IMR-90 (cell line): ENCODE data around the gene NXF1. TPM values are rescaled to one million over a fixed set of nuclear protein-coding genes. Genes with fewer than 3 reads are reported as not detected.

Source experiments
- ATAC-seq: fragments of 200-7000 bp; cut with Tn5 transposase; 2 replicates; pipeline ENCODE4 v1.9.1; 2020; ENCODE audit warnings: low read depth, mild to moderate bottlenecking, moderate library complexity
- BruUV-seq: library from RNA; stranded (reverse); fragments of 400-500 nt; replicated peaks from 2 replicates; lab custom pipeline; 2021; lab: Mats Ljungman, UMichigan
- CTCF ChIA-PET: fragments of 300-600 bp; formaldehyde crosslinking; extraction: SDS; loops from one replicate; lab custom pipeline; 2021; ENCODE audit warnings: antibody characterized with exemption; lab: Yijun Ruan, JAX
- POLR2A ChIA-PET: fragments of 300-600 bp; sonication (Branson Sonifier 250); formaldehyde crosslinking; loops from one replicate; lab custom pipeline; 2022; ENCODE audit warnings: antibody characterized with exemption; ENCODE audit not compliant: unreplicated experiment; lab: Charles Lee
- DNase-seq: peaks from one replicate; pipeline ENCODE4 v3.0.0; 2013
- H2AFZ ChIP-seq: replicated peaks from 2 replicates; pipeline ENCODE3; 2013; ENCODE audit warnings: low read length, mild to moderate bottlenecking; ENCODE audit not compliant: poor library complexity
- H2AK5ac ChIP-seq: 2 replicates; pipeline ENCODE4 v1.6.1; 2013; ENCODE audit warnings: low read depth, low read length, inconsistent platforms
- H2AK9ac ChIP-seq: replicated peaks from 2 replicates; pipeline ENCODE3; 2013; ENCODE audit warnings: mild to moderate bottlenecking, low read depth, low read length, moderate library complexity; ENCODE audit not compliant: poor library complexity
- H2BK120ac ChIP-seq: 2 replicates; pipeline ENCODE4 v1.6.1; 2013; ENCODE audit warnings: low read depth, low read length, inconsistent platforms
- H2BK15ac ChIP-seq: 3 replicates; pipeline ENCODE4 v1.6.1; 2013; ENCODE audit warnings: low read depth, low read length, inconsistent platforms
- H2BK20ac ChIP-seq: 2 replicates; pipeline ENCODE4 v1.6.1; 2013; ENCODE audit warnings: low read depth, mild to moderate bottlenecking, inconsistent platforms, low read length, moderate library complexity
- H2BK5ac ChIP-seq: 2 replicates; pipeline ENCODE4 v1.6.1; 2013; ENCODE audit warnings: mild to moderate bottlenecking, low read depth, low read length, inconsistent platforms; ENCODE audit not compliant: poor library complexity, severe bottlenecking
- H3K14ac ChIP-seq: replicated peaks from 2 replicates; pipeline ENCODE4 v1.6.1; 2013; ENCODE audit warnings: low read depth, low read length, inconsistent platforms
- H3K18ac ChIP-seq: 2 replicates; pipeline ENCODE4 v1.6.1; 2013; ENCODE audit warnings: low read depth, low read length, control low read depth
- H3K23ac ChIP-seq: 2 replicates; pipeline ENCODE4 v1.6.1; 2013; ENCODE audit warnings: low read depth, low read length, inconsistent platforms
- H3K27ac ChIP-seq: 2 replicates; pipeline ENCODE4 v1.5.1; 2013; ENCODE audit warnings: mild to moderate bottlenecking, control low read depth, low read length; ENCODE audit not compliant: insufficient read depth
- H3K27me3 ChIP-seq: 2 replicates; pipeline ENCODE4 v1.6.1; 2013; ENCODE audit warnings: low read length; ENCODE audit not compliant: control insufficient read depth, insufficient read depth
- H3K36me3 ChIP-seq: 2 replicates; pipeline ENCODE4 v1.6.1; 2013; ENCODE audit warnings: low read length, mixed read lengths; ENCODE audit not compliant: control insufficient read depth, insufficient read depth
- H3K4ac ChIP-seq: 2 replicates; pipeline ENCODE4 v1.6.1; 2013; ENCODE audit warnings: low read depth, low read length, inconsistent platforms
- H3K4me1 ChIP-seq: 2 replicates; pipeline ENCODE4 v1.6.1; 2013; ENCODE audit warnings: low read length, mixed read lengths; ENCODE audit not compliant: control insufficient read depth, insufficient read depth
- H3K4me2 ChIP-seq: 2 replicates; pipeline ENCODE4 v1.6.1; 2013; ENCODE audit warnings: low read depth, mild to moderate bottlenecking, control low read depth, low read length, moderate library complexity
- H3K4me3 ChIP-seq: 2 replicates; pipeline ENCODE4 v1.5.1; 2013; ENCODE audit warnings: low read depth, mild to moderate bottlenecking, control low read depth, low read length, moderate library complexity; ENCODE audit not compliant: insufficient read depth
- H3K56ac ChIP-seq: 2 replicates; pipeline ENCODE4 v1.6.1; 2013; ENCODE audit warnings: low read length, inconsistent platforms; ENCODE audit not compliant: insufficient read depth; ENCODE audit errors: extremely low read depth
- H3K79me1 ChIP-seq, 2 experiments: 2 replicates each; pipeline ENCODE4 v1.6.1; 2013; ENCODE audit warnings: low read length in 2 of 2, inconsistent platforms in 1 of 2, low read depth in 1 of 2
- H3K9ac ChIP-seq: 2 replicates; pipeline ENCODE4 v1.6.1; 2013; ENCODE audit warnings: low read depth, low read length, control low read depth
- H3K9me1 ChIP-seq: 2 replicates; pipeline ENCODE4 v1.6.1; 2013; ENCODE audit warnings: low read length, inconsistent platforms; ENCODE audit not compliant: insufficient read depth
- H3K9me3 ChIP-seq: 2 replicates; pipeline ENCODE4 v1.6.1; 2013; ENCODE audit warnings: low read length; ENCODE audit not compliant: control insufficient read depth, insufficient read depth
- H4K20me1 ChIP-seq: 2 replicates; pipeline ENCODE4 v1.6.1; 2013; ENCODE audit warnings: low read length, inconsistent platforms; ENCODE audit not compliant: insufficient read depth
- H4K5ac ChIP-seq: 2 replicates; pipeline ENCODE4 v1.6.1; 2013; ENCODE audit warnings: mild to moderate bottlenecking, low read depth, low read length, control low read depth
- H4K8ac ChIP-seq, 2 experiments: 2 replicates each; pipeline ENCODE4 v1.6.1; 2013; ENCODE audit warnings: low read depth in 2 of 2, low read length in 2 of 2, control low read depth in 1 of 2, inconsistent platforms in 1 of 2
- H4K91ac ChIP-seq: 2 replicates; pipeline ENCODE4 v1.6.1; 2013; ENCODE audit warnings: low read depth, low read length, inconsistent platforms; ENCODE audit not compliant: insufficient read depth
- NFE2L2 ChIP-seq: fragments of 150-350 bp; IDR thresholded peaks from 2 replicates; pipeline ENCODE4 v1.6.1; 2016; ENCODE audit warnings: low read depth, mild to moderate bottlenecking, low read length
- RAD21 ChIP-seq: IDR thresholded peaks from 2 replicates; pipeline ENCODE4 v1.6.1; 2012; ENCODE audit warnings: low read length, improper control_type of control experiment
- RFX5 ChIP-seq: IDR thresholded peaks from 2 replicates; pipeline ENCODE4 v1.8.0; 2012; ENCODE audit warnings: low read depth, mild to moderate bottlenecking, low read length, moderate library complexity
- WGBS, 2 experiments: methylation state at CpG; one replicate each; pipeline versions ENCODE4 v1.1.5 to v1.1.7; 2013; ENCODE audit warnings: missing lambda C conversion rate in 2 of 2; ENCODE audit not compliant: insufficient read length in 1 of 2; ENCODE audit errors: extremely low coverage in 2 of 2; 5-methylcytosine and 5-hydroxymethylcytosine counted together
- dilution Hi-C: fragments of 300-500 bp; cut with HindIII; formaldehyde crosslinking; loops from one replicate; pipeline ENCODE4 v1.14.3; 2018; ENCODE audit warnings: low sequenced_read_pairs; ENCODE audit not compliant: unreplicated experiment
- in situ Hi-C: fragments of 300-500 bp; cut with MboI; formaldehyde crosslinking; loops from 3 replicates; pipeline ENCODE4 v1.14.3; 2019; ENCODE audit warnings: low sequenced_read_pairs, inconsistent platforms, mixed read lengths
- intact Hi-C: fragments of 100-400 bp; cut with micrococcal nuclease; formaldehyde crosslinking; loops from 2 replicates; pipeline ENCODE4 v1.10.0; 2022
- polyA plus RNA-seq, 3 experiments: library from polyadenylated mRNA; depleted of rRNA; stranded (reverse); fragments of >200 nt; gene quantifications; 2 replicates each; pipeline ENCODE4 v1.2.3, GENCODE V29; 2012; ENCODE audit warnings: low replicate concordance in 1 of 3
- total RNA-seq: library from RNA; depleted of rRNA; stranded (reverse); fragments of >200 nt; gene quantifications from 2 replicates; pipeline ENCODE4 v1.2.3, GENCODE V29; 2012
- TF ChIP-seq, protein P1 (sequence below): conservative IDR thresholded peaks from 2 replicates; pipeline ENCODE4 v1.5.1; 2012; ENCODE audit warnings: mild to moderate bottlenecking, low read depth, low read length, improper control_type of control experiment

The NXF1 gene
- total and polyA plus RNA-seq, 2 of the 4 experiments (the other 2 are of a cell fraction) = 26.3 to 97.4 TPM

DNA sequence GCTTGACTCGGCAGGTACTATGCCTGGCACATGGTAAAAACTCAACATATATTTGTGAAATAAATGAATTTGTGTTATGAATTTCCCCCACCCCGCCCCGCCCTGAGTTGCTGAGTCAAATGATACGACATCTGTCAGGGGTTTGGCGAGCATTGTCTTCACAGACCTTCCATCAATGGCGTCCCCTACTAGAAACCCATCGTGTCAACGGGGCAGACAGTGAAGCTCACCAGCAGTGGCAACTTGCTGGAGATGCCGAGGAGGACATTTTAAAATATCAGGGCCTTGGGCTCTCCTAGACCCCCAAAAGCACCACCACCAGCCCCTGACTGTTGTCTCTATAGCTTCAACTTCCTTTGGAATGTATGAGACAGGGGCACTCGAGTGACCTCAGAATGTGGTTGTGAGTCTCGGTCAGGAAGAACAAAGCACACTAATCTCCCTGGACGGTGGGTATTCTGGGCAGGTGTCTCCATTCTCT lies 761 bp upstream of the NXF1 start:
- Histone ChIP-seq H2BK120ac (peak overlapping the region; percentile 78), H2AFZ (peak overlapping the region; percentile 99), H2BK5ac (peak overlapping the region; percentile 86), H3K79me1 (peaks cover 21 to 55% of the 10 kb centered on the region in 2 experiments), H3K14ac (peak overlapping the region; percentile 97), H4K8ac (peak overlapping the region; percentile 59 to 91; a peak in 3 of 4 replicates), H2AK5ac (peak overlapping the region; percentile 91), H2BK20ac (0 out of 2 replicates have a peak overlapping the region, but pooled peaks have one; percentile 8), H3K18ac (no peak overlapping the region; the same call in 1 of the 2 replicates), H3K9me1 (peaks cover 26% of the 10 kb centered on the region), H3K4ac (peak overlapping the region; percentile 91), H2AK9ac (peak overlapping the region; percentile 99), H3K23ac (peak overlapping the region; percentile 93), H2BK15ac (peak overlapping the region; percentile 64; the same call in 1 of the 3 replicates), H4K20me1 (peaks cover 18% of the 10 kb centered on the region), H3K36me3 (peaks cover 23% of the 10 kb centered on the region), H4K91ac (peak overlapping the region; percentile 71), H3K9ac (peak overlapping the region; percentile 75; the same call in 1 of the 2 replicates), H3K4me3 (peak overlapping the region; percentile 82; the same call in 1 of the 2 replicates), H3K56ac (peak overlapping the region; percentile 48; the same call in 1 of the 2 replicates), H3K4me2 (peak overlapping the region; percentile 91), H4K5ac (peak overlapping the region; percentile 58), H3K27me3 (no peaks in the 10 kb centered on the region), H3K27ac (peak overlapping the region; percentile 71), H3K4me1 (peaks cover 26% of the 10 kb centered on the region), H3K9me3 (no peaks in the 10 kb centered on the region)
- POLR2A ChIA-PET = interaction anchor here (0.5 to 2.0 kb wide), 5 partner anchors 10 to 35 kb away, joined by 3 to 10 read pairs (median 3); partner anchors contain the start of gene STX5
- dilution Hi-C loops (no loop called here), in situ Hi-C loops (no loop called here), intact Hi-C loops (loop anchor here (2.0 kb wide), 1 partner anchor 15 kb away; no protein-coding TSS in a partner anchor)
- CTCF ChIA-PET = interaction anchor here (0.6 to 1.5 kb wide), 3 partner anchors 11 to 90 kb away, joined by 3 to 4 read pairs (median 3); partner anchors contain the start of gene TMEM179B
- BruUV-seq = no TSS peak
- DNase-seq (no peak), ATAC-seq (no peak)
- TF ChIP-seq RAD21 (no peak), RFX5 (no peak), NFE2L2 (no peak)
- TF ChIP-seq, protein P1, sequence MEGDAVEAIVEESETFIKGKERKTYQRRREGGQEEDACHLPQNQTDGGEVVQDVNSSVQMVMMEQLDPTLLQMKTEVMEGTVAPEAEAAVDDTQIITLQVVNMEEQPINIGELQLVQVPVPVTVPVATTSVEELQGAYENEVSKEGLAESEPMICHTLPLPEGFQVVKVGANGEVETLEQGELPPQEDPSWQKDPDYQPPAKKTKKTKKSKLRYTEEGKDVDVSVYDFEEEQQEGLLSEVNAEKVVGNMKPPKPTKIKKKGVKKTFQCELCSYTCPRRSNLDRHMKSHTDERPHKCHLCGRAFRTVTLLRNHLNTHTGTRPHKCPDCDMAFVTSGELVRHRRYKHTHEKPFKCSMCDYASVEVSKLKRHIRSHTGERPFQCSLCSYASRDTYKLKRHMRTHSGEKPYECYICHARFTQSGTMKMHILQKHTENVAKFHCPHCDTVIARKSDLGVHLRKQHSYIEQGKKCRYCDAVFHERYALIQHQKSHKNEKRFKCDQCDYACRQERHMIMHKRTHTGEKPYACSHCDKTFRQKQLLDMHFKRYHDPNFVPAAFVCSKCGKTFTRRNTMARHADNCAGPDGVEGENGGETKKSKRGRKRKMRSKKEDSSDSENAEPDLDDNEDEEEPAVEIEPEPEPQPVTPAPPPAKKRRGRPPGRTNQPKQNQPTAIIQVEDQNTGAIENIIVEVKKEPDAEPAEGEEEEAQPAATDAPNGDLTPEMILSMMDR = no peak
- 20% methylated on average over 5 of the region's 12 CpGs; no CpG with 5 or more reads in 1 of the 2 experiments for WGBS, 2 experiments
